ENCODE data around the gene E2F1.

The E2F1 gene

GRCh38 chr20:33645072-33645358, 41.2 kb downstream of the E2F1 start:
- WGBS = 67% methylated on average over 4 of the region's 4 CpGs
- H3K14ac ChIP-seq (ENCODE audit: low read length in 2 of 2) = no peak overlapping the region

DNA sequence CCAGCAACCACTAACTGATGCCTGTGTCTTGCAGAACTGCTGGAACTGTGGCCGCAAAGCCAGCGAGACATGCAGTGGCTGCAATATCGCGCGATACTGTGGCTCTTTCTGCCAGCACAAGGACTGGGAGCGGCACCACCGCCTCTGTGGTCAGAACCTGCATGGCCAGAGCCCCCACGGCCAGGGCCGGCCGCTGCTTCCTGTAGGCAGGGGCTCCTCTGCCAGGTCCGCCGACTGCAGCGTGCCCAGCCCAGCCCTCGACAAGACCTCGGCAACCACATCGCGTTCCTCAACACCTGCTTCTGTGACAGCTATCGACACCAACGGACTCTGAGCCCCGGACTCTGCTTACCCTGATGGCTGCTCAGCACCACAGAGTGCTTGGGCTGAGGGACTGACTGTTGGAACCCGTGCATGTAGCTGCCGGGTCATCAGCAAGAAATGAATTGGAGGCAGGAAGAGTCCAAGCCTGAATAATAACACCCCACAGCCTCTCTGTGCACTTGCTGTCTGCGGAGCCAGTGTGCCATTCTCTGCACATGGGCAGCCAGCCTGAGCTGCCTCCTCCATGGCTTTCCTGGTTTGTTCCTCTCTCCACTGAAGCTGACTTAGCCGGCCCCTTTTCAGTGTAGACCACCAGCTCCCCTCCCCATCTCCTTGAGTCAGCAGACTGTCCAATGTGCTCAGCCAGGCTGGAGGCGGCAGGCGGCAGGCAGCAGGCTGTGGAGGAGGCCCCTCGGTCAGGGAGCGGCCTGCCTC, 41.7 kb downstream of the E2F1 start:
- no peak overlapping the region for H2AK5ac ChIP-seq (ENCODE audit: low read length, severe bottlenecking)
- H3K27me3 ChIP-seq (ENCODE audit: control insufficient read depth in 1 of 2, insufficient read depth in 1 of 2, low read length in 2 of 2) = no peaks in the 10 kb centered on the region
- no peak overlapping the region for H3K4ac ChIP-seq (ENCODE audit: low read depth in 1 of 2, low read length in 2 of 2)
- no peak overlapping the region for H2BK120ac ChIP-seq (ENCODE audit: low read depth, low read length)
- no peak overlapping the region for H3K9ac ChIP-seq (ENCODE audit: low read length)
- no peak overlapping the region for H3K27ac ChIP-seq (ENCODE audit: low read length, poor library complexity, severe bottlenecking)
- H4K8ac ChIP-seq (ENCODE audit: low read length) = no peak overlapping the region
- H3K23ac ChIP-seq (ENCODE audit: low read length in 2 of 2) = no peak overlapping the region
- H3K4me3 ChIP-seq (ENCODE audit: insufficient read depth in 1 of 2, low read depth in 1 of 2, low read length in 2 of 2) = no peak overlapping the region
- peaks cover 3% of the 10 kb centered on the region for H3K79me1 ChIP-seq (replicated peaks; ENCODE audit: low read length, poor library complexity, severe bottlenecking)
- H3K14ac ChIP-seq (ENCODE audit: low read length in 2 of 2) = no peak overlapping the region
- H4K91ac ChIP-seq (ENCODE audit: low read length) = no peak overlapping the region
- peaks cover 49 to 59% of the 10 kb centered on the region in 2 experiments for H3K36me3 ChIP-seq (ENCODE audit: control insufficient read depth in 1 of 2, insufficient read depth in 2 of 2, low read depth in 1 of 2, low read length in 2 of 2)
- no peak overlapping the region for H2BK5ac ChIP-seq (ENCODE audit: low read depth, low read length, poor library complexity, severe bottlenecking)
- no peak overlapping the region for H2AFZ ChIP-seq (ENCODE audit: low read depth, low read length)
- DNase-seq = no peak
- no peak overlapping the region for H3K4me2 ChIP-seq (ENCODE audit: low read length, poor library complexity, severe bottlenecking)
- H3K18ac ChIP-seq (ENCODE audit: low read depth in 1 of 2, low read length in 2 of 2) = no peak overlapping the region
- H3K9me3 ChIP-seq (ENCODE audit: control insufficient read depth, low read length) = no peaks in the 10 kb centered on the region
- H2BK15ac ChIP-seq (ENCODE audit: low read depth, poor library complexity, severe bottlenecking) = no peak overlapping the region
- H3K4me1 ChIP-seq (ENCODE audit: control insufficient read depth, insufficient read depth, low read depth, low read length) = peaks cover 15% of the 10 kb centered on the region
- no peak overlapping the region for H2BK12ac ChIP-seq (ENCODE audit: low read length in 2 of 2)
- 92% methylated on average over 28 of the region's 28 CpGs for WGBS

More at GRCh38 chr20:33645072-33645358, 41.2 kb downstream of the E2F1 start:
- H2BK15ac ChIP-seq (ENCODE audit: low read depth, poor library complexity, severe bottlenecking) = no peak overlapping the region
- no peak overlapping the region for H3K18ac ChIP-seq (ENCODE audit: low read depth in 1 of 2, low read length in 2 of 2)
- no peak overlapping the region for H2BK12ac ChIP-seq (ENCODE audit: low read length in 2 of 2)
- peaks cover 47 to 54% of the 10 kb centered on the region in 2 experiments for H3K36me3 ChIP-seq (ENCODE audit: control insufficient read depth in 1 of 2, insufficient read depth in 2 of 2, low read depth in 1 of 2, low read length in 2 of 2)
- peaks cover 3% of the 10 kb centered on the region for H3K79me1 ChIP-seq (replicated peaks; ENCODE audit: low read length, poor library complexity, severe bottlenecking)
- H2AFZ ChIP-seq (ENCODE audit: low read depth, low read length) = no peak overlapping the region
- no peak overlapping the region for H4K8ac ChIP-seq (ENCODE audit: low read length)
- H2BK120ac ChIP-seq (ENCODE audit: low read depth, low read length) = no peak overlapping the region
- H3K23ac ChIP-seq (ENCODE audit: low read length in 2 of 2) = no peak overlapping the region
- no peak overlapping the region for H3K27ac ChIP-seq (ENCODE audit: low read length, poor library complexity, severe bottlenecking)
- no peak overlapping the region for H3K4me2 ChIP-seq (ENCODE audit: low read length, poor library complexity, severe bottlenecking)
- no peak overlapping the region for H3K9ac ChIP-seq (ENCODE audit: low read length)
- H3K4me1 ChIP-seq (ENCODE audit: control insufficient read depth, insufficient read depth, low read depth, low read length) = peaks cover 15% of the 10 kb centered on the region
- H3K27me3 ChIP-seq (ENCODE audit: control insufficient read depth in 1 of 2, insufficient read depth in 1 of 2, low read length in 2 of 2) = no peaks in the 10 kb centered on the region
- no peak overlapping the region for H3K4ac ChIP-seq (ENCODE audit: low read depth in 1 of 2, low read length in 2 of 2)
- H2BK5ac ChIP-seq (ENCODE audit: low read depth, low read length, poor library complexity, severe bottlenecking) = no peak overlapping the region
- no peaks in the 10 kb centered on the region for H3K9me3 ChIP-seq (ENCODE audit: control insufficient read depth, low read length)
- DNase-seq = no peak
- H2AK5ac ChIP-seq (ENCODE audit: low read length, severe bottlenecking) = no peak overlapping the region
- no peak overlapping the region for H4K91ac ChIP-seq (ENCODE audit: low read length)
- no peak overlapping the region for H3K4me3 ChIP-seq (ENCODE audit: insufficient read depth in 1 of 2, low read depth in 1 of 2, low read length in 2 of 2)

GRCh38 chr20:33640287-33640686, 45.9 kb downstream of the E2F1 start:
- Histone ChIP-seq H2BK5ac (ENCODE audit: low read depth, low read length, poor library complexity, severe bottlenecking) (no peak overlapping the region), H3K4me1 (ENCODE audit: control insufficient read depth, insufficient read depth, low read depth, low read length) (no peaks in the 10 kb centered on the region), H3K27ac (ENCODE audit: low read length, poor library complexity, severe bottlenecking) (no peak overlapping the region), H3K4me2 (ENCODE audit: low read length, poor library complexity, severe bottlenecking) (no peak overlapping the region), H3K23ac (ENCODE audit: low read length in 2 of 2) (no peak overlapping the region), H3K79me1 (replicated peaks; ENCODE audit: low read length, poor library complexity, severe bottlenecking) (peaks cover 2% of the 10 kb centered on the region), H3K9ac (ENCODE audit: low read length) (no peak overlapping the region), H3K4me3 (ENCODE audit: insufficient read depth in 1 of 2, low read depth in 1 of 2, low read length in 2 of 2) (no peak overlapping the region), H3K4ac (ENCODE audit: low read depth in 1 of 2, low read length in 2 of 2) (no peak overlapping the region), H2BK15ac (ENCODE audit: low read depth, poor library complexity, severe bottlenecking) (no peak overlapping the region), H3K36me3 (ENCODE audit: control insufficient read depth in 1 of 2, insufficient read depth in 2 of 2, low read depth in 1 of 2, low read length in 2 of 2) (peaks cover 36 to 81% of the 10 kb centered on the region in 2 experiments), H3K18ac (ENCODE audit: low read depth in 1 of 2, low read length in 2 of 2) (no peak overlapping the region), H2BK120ac (ENCODE audit: low read depth, low read length) (no peak overlapping the region), H2BK12ac (ENCODE audit: low read length in 2 of 2) (no peak overlapping the region), H2AK5ac (ENCODE audit: low read length, severe bottlenecking) (no peak overlapping the region), H3K9me3 (ENCODE audit: control insufficient read depth, low read length) (no peaks in the 10 kb centered on the region), H4K8ac (ENCODE audit: low read length) (no peak overlapping the region), H3K27me3 (ENCODE audit: control insufficient read depth in 1 of 2, insufficient read depth in 1 of 2, low read length in 2 of 2) (no peaks in the 10 kb centered on the region), H3K14ac (ENCODE audit: low read length in 2 of 2) (no peak overlapping the region), H4K91ac (ENCODE audit: low read length) (no peak overlapping the region), H2AFZ (ENCODE audit: low read depth, low read length) (no peak overlapping the region)
- DNase-seq = no peak
- WGBS = 95% methylated on average over 12 of the region's 13 CpGs

DNA sequence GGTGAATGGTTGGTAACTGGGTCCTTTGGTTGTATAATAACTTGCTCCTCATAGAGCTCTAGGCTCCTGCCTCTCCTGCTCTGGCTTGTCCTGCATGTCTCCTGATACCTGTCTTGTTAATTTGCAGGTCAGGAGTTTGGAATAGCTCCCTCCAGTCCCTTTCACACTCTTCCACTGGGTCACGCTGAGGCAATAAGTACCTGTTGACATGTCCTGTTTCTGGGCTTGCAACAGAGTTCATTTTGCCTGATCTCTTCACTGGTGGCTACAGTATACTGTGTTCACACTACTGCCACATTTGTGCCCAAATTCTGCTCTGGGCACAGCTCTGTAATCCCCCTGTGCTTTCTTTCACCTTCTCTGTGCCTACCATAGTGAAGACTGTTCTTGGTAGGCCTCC, 49.4 kb downstream of the E2F1 start:
- DNase-seq = no peak
- Histone ChIP-seq H3K79me1 (replicated peaks; ENCODE audit: low read length, poor library complexity, severe bottlenecking) (no peaks in the 10 kb centered on the region), H2BK5ac (ENCODE audit: low read depth, low read length, poor library complexity, severe bottlenecking) (no peak overlapping the region), H3K4ac (ENCODE audit: low read depth in 1 of 2, low read length in 2 of 2) (no peak overlapping the region), H3K4me3 (ENCODE audit: insufficient read depth in 1 of 2, low read depth in 1 of 2, low read length in 2 of 2) (no peak overlapping the region), H2AFZ (ENCODE audit: low read depth, low read length) (no peak overlapping the region), H3K27ac (ENCODE audit: low read length, poor library complexity, severe bottlenecking) (no peak overlapping the region), H2AK5ac (ENCODE audit: low read length, severe bottlenecking) (no peak overlapping the region), H4K8ac (ENCODE audit: low read length) (no peak overlapping the region), H3K36me3 (ENCODE audit: control insufficient read depth in 1 of 2, insufficient read depth in 2 of 2, low read depth in 1 of 2, low read length in 2 of 2) (peaks cover 23 to 75% of the 10 kb centered on the region in 2 experiments), H3K4me2 (ENCODE audit: low read length, poor library complexity, severe bottlenecking) (no peak overlapping the region), H2BK120ac (ENCODE audit: low read depth, low read length) (no peak overlapping the region), H3K14ac (ENCODE audit: low read length in 2 of 2) (no peak overlapping the region), H3K18ac (ENCODE audit: low read depth in 1 of 2, low read length in 2 of 2) (no peak overlapping the region), H2BK15ac (ENCODE audit: low read depth, poor library complexity, severe bottlenecking) (no peak overlapping the region), H3K9me3 (ENCODE audit: control insufficient read depth, low read length) (no peaks in the 10 kb centered on the region), H3K23ac (ENCODE audit: low read length in 2 of 2) (no peak overlapping the region), H4K91ac (ENCODE audit: low read length) (no peak overlapping the region), H3K4me1 (ENCODE audit: control insufficient read depth, insufficient read depth, low read depth, low read length) (no peaks in the 10 kb centered on the region), H3K9ac (ENCODE audit: low read length) (no peak overlapping the region), H2BK12ac (ENCODE audit: low read length in 2 of 2) (no peak overlapping the region), H3K27me3 (ENCODE audit: control insufficient read depth in 1 of 2, insufficient read depth in 1 of 2, low read length in 2 of 2) (no peaks in the 10 kb centered on the region)
- 97% methylated on average over 1 of the region's 1 CpG for WGBS
